Cortex of kidney (tissue), 1 donor: ENCODE measurements around the gene PNMA5.
A peak's percentile ranks its signal among the peaks of the same experiment; 100 is the strongest.

Experiments
- DNase-seq: peaks from one replicate; lab custom pipeline; 2025; lab: John Stamatoyannopoulos, UW

PNMA5 gene

DNA sequence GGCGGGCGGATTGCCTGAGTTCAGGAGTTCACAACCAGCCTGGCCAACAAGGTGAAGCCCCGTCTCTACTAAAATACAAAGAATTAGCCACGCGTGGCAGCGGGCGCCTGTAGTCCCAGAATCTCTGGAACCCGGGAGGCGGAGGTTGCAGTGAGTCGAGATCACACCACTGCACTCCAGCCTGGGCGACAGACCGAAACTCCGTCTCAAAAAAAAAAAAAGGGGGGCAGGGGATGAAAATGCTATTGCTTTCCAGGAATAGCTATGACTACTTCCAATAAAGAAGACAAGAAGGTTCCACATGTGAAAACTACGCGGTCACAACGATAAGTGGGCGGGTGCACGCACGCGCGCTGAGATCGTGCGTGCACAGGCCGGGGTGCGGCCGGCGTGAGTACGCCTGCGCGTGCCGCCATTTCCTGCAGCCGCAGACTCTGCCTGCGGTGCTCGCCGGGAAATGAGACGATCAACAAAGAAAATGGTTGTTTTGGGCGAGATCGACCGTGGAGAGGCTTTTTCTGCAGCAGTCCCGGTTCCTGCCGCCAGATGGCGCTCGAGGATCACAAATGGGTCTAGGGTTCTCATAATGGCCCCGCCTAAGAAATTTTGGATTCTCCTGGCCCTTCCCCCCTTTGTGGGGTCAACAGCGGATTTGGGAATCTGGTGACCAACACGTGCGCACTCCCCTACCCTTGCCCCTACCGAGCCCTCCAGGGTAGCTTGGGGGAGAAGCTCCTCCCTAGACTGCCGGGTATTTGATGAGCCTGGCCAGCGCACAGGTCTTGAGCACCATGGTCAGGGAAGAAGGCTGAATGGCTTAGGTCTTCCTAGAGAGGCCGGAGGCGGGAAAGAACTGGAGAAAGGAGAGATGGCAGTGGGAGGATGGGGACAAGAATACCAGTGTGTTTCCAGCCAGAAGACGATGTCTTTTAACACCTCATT, 35.1 kb downstream of the PNMA5 start:
- peak; percentile 14 for DNase-seq

- no peak for DNase-seq
These were observed 35.9 kb downstream of the PNMA5 start for GRCh38 chrX:152958047-152958446.

GRCh38 chrX:152950786-152951185, 43.1 kb downstream of the PNMA5 start:
- DNase-seq: no peak

GRCh38 chrX:152949114-152949513, 44.8 kb downstream of the PNMA5 start:
- DNase-seq: no peak

GRCh38 chrX:152946681-152947080, 47.2 kb downstream of the PNMA5 start:
- no peak for DNase-seq

DNA sequence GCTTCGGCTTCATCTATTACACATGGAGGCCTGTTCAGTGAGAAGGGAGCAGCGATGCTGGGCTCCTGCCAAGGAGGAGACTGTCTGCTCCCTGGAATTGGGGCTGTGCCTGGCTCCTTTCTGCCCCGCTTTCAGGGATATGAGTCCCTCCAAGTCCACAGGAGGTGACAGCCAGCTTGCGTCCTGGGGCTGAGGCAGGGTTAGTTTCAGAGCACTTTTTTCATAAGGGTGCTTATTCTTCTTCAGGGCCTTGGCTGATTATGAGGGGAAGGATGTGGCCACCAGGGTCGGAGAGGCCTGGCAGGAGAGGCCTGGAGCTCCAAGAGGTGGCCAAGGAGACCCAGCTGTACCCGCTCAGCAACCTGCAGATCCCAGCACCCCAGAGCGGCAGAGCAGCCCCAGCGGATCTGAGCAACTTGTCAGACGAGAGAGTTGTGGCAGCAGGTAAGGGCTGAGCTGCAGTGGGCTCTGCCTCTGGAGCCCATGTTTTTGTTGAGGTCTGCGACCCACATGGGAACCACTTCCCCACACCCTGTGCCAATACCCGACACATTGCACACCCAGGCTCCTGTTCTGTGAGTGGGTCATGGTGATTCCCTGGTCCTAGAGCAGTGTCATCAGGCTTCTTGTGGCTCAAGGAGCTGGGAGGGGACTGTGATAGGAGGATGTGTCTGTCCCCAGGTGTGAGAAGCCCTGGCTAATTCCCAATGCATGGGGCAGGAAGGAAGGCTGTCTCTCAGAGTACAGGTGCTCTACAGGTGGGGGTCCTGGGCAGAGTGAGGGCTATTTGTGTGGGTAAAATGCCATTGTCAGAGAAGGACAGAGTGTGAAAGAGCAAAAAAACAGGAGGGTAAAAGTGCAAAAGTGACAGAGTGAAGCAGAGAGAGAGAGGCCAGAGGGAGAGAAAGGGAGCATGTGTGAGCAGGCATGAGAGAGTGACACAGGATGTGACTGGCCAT, 48.6 kb downstream of the PNMA5 start:
- DNase-seq: no peak

DNA sequence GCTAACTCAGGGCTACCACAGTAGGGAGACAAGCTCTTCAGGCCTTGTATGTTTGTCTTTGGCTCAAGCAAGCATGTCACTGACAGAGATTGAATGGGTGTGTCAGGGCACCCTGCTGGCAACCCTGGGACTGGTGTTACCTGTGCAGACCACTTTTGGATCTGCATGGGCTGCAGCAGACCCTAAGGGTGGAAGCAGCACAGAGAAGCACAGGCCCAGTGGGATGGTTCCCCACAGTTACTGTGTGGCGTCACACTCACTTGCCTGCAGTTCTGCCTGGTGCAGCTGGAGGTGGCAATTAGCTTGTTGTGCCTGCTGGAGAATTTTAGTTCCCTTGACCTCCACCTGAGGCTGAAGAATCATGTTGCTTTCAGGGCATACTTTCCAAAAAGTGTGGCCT, 50.1 kb downstream of the PNMA5 start:
- DNase-seq: no peak

DNA sequence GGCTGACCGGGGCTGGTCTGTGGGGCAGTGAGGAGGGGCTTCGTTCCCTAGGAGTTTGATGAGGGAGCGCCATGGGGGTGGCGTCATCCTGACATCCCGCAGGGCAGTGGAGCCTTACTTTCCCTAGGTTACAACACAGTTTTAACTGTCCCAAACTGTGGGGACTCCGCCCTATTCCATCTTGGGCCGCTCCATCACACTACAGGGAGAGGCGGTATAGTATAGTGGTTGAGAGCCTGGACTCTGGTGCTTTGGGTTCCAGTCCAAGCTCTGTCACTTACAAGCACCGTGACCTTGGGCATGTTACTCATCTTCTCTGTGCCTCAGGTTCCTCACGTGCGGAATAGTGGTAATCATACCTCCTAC, 51.9 kb downstream of the PNMA5 start:
- DNase-seq: no peak

DNA sequence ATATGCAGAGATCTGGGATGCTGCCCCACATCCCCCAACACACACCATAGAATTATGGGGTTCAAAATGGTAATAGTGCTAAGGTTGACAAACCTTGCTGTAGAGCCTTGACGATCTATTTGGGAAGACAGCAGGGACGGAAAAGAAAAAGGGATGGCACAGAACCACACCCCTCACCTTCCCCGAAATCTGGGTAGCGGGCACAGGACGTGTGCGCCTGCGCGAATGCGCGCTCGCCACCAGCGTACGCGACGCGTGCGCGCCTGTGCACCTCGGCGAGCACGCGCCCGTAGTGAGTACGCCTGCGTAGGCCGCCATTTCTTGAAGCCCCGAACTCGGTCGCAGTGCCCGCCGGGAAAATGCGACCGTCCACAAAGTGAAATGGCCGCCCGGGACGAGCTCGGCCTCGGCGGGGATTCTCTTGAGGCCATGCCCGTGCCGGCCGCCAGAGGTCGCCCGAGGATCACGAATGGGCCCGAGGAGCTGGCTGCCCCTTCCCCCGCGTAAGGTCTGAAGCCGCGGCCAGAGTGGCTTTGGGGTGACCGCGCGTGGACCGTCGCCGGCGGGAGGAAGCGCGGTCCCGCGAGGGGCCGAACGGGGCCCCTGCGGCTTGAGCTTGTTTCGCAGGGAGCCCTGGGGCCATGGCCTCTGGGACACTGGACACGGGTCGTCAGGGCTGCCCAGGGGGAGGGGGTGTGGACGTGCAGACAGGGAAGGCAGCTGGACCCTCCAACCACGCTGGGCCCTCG, 52.4 kb downstream of the PNMA5 start:
- DNase-seq: peak; percentile 7
